SK-N-SH treated with all-trans-retinoic acid at 6 μM for 48 hours (cell line): Measurements from ENCODE around the gene SLC25A28.
"Not testable (repeated sequence)": the region's sequence is repeated elsewhere in the genome, so short reads cannot be mapped to it uniquely, and the experiment has no call there.

Source experiments
- ATAC-seq: fragments of 200-7000 bp; cut with Tn5 transposase; 3 replicates; pipeline ENCODE4 v1.9.1; 2020; ENCODE audit warnings: mild to moderate bottlenecking, moderate library complexity
- ARNTL ChIP-seq: fragments of 450-650 bp; formaldehyde crosslinking; IDR thresholded peaks from 2 replicates; pipeline ENCODE4 v1.5.0; 2020; ENCODE audit warnings: low read depth, mild to moderate bottlenecking, moderate library complexity, borderline replicate concordance
- BACH2 ChIP-seq: fragments of 250-450 bp; sonication (Bioruptor Pico); IDR thresholded peaks from 2 replicates; pipeline ENCODE4 v1.9.0; 2021; ENCODE audit warnings: mild to moderate bottlenecking, borderline replicate concordance
- ESRRG ChIP-seq: fragments of 250-450 bp; sonication (Bioruptor Pico); IDR thresholded peaks from 2 replicates; pipeline ENCODE4 v1.6.1; 2021; ENCODE audit warnings: mild to moderate bottlenecking
- GLIS3 ChIP-seq: fragments of 250-450 bp; sonication (Bioruptor Pico); IDR thresholded peaks from 2 replicates; pipeline ENCODE4 v1.5.0; 2020; ENCODE audit warnings: mild to moderate bottlenecking, moderate library complexity
- ISL1 ChIP-seq: fragments of 250-450 bp; sonication (Bioruptor Pico); IDR thresholded peaks from 2 replicates; pipeline ENCODE4 v2.1.2; 2022; ENCODE audit warnings: mild to moderate bottlenecking, moderate library complexity
- OSR1 ChIP-seq: fragments of 250-450 bp; sonication (Bioruptor Pico); IDR thresholded peaks from 2 replicates; pipeline ENCODE4 v1.8.0; 2022; ENCODE audit warnings: moderate library complexity, mild to moderate bottlenecking, inconsistent platforms
- RARB ChIP-seq: fragments of 250-450 bp; sonication (Bioruptor Pico); IDR thresholded peaks from 2 replicates; pipeline ENCODE4 v1.8.0; 2021; ENCODE audit warnings: mild to moderate bottlenecking, moderate library complexity
- SNAI2 ChIP-seq: fragments of 250-450 bp; sonication (Bioruptor Pico); IDR thresholded peaks from 2 replicates; pipeline ENCODE4 v1.5.0; 2020; ENCODE audit warnings: mild to moderate bottlenecking, moderate library complexity
- TCF4 ChIP-seq: fragments of 250-450 bp; sonication (Bioruptor Pico); IDR thresholded peaks from 2 replicates; pipeline ENCODE4 v1.8.0; 2021; ENCODE audit warnings: mild to moderate bottlenecking, moderate library complexity, borderline replicate concordance
- TOX ChIP-seq: fragments of 250-450 bp; sonication (Bioruptor Pico); IDR thresholded peaks from 2 replicates; pipeline ENCODE4 v1.8.0; 2021; ENCODE audit warnings: mild to moderate bottlenecking, moderate library complexity, borderline replicate concordance
- TSHZ2 ChIP-seq: fragments of 250-450 bp; sonication (Bioruptor Pico); IDR thresholded peaks from 2 replicates; pipeline ENCODE4 v1.5.0; 2020; ENCODE audit warnings: mild to moderate bottlenecking, moderate library complexity
- ZC3H10 ChIP-seq: fragments of 250-450 bp; sonication (Bioruptor Pico); IDR thresholded peaks from 2 replicates; pipeline ENCODE4 v1.5.1; 2021; ENCODE audit warnings: mild to moderate bottlenecking, moderate library complexity
- ZFP3 ChIP-seq: fragments of 250-450 bp; sonication (Bioruptor Pico); IDR thresholded peaks from 2 replicates; pipeline ENCODE4 v1.5.0; 2020; ENCODE audit warnings: mild to moderate bottlenecking, moderate library complexity
- ZFP30 ChIP-seq: fragments of 450-650 bp; formaldehyde crosslinking; IDR thresholded peaks from 2 replicates; pipeline ENCODE4 v1.5.0; 2022; ENCODE audit warnings: mild to moderate bottlenecking, moderate library complexity
- ZNF565 ChIP-seq: fragments of 450-650 bp; formaldehyde crosslinking; conservative IDR thresholded peaks from 2 replicates; pipeline ENCODE4 v1.5.0; 2020; ENCODE audit warnings: low read depth, mild to moderate bottlenecking, moderate library complexity
- ZNF70 ChIP-seq: fragments of 450-650 bp; formaldehyde crosslinking; IDR thresholded peaks from 2 replicates; pipeline ENCODE4 v1.5.0; 2020; ENCODE audit warnings: mild to moderate bottlenecking, moderate library complexity
- ZNF8 ChIP-seq: fragments of 450-650 bp; formaldehyde crosslinking; IDR thresholded peaks from 2 replicates; pipeline ENCODE4 v1.5.0; 2020; ENCODE audit warnings: mild to moderate bottlenecking, moderate library complexity
- TF ChIP-seq, protein P1 (sequence below): fragments of 250-450 bp; sonication (Bioruptor Pico); IDR thresholded peaks from 2 replicates; pipeline ENCODE4 v1.8.0; 2021; ENCODE audit warnings: low read depth, mild to moderate bottlenecking, moderate library complexity, borderline replicate concordance
- TF ChIP-seq, protein P2 (sequence below): fragments of 250-450 bp; sonication (Bioruptor Pico); IDR thresholded peaks from 2 replicates; pipeline ENCODE4 v1.5.1; 2021; ENCODE audit warnings: mild to moderate bottlenecking, moderate library complexity

The SLC25A28 gene

DNA sequence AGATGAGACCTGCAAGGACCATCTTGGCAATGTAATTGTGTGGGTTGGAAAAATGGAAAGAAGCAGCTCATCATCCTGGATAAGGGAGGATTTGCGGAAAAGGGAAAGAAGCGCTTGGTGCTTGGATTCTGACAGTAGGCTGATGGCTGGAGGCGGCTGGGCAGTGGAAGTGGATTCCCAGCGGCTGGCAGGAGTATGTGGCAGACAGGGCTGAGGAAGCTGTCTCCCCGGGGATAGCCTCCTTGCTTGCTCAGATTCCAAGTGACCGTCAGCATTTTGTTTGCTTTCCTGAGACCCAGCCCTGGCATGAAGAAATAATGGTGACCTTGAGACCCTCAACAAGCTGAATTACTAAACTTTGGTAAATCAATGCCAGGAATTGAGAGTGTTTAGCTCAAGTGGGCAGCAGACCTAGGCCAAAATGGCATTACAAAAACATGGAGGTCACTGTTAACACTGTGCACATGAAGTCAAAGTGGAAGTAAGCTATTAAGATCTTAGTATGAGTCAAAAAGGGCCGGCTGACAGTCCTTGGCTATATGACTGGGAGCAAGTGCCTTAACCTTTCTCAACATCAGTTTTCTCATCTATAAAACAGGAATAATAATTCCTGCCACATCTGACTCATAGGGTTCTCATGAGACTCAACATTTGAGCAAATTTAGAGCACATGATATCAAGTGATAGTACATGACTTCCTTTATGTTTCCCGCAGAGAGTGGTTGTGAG lies 21.3 kb downstream of the SLC25A28 start:
- TF ChIP-seq ISL1 (CRISPR knock-in tag) (no peak), ZFP30 (CRISPR knock-in tag) (no peak), ARNTL (CRISPR knock-in tag) (no peak)
- no peak for ATAC-seq

DNA sequence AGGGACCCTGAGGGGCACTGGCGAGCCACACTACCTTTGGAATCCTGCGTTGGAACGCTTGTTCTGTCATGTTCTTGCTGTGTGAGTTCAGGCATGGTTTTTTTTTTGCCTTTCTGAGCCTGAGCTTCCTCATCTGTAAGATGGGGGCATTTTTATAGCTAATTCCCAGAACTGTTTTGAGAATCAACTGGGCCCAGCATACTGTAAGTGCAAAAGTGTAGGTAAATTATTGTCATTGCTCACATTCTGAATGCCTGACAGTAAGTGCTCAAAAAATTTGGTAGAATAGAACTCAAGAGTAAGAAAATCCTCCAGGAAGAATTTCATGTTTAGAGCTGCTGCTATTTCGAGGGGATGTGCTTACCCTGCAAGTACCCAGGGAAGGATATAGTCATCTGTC lies 22.2 kb downstream of the SLC25A28 start:
- ATAC-seq = no peak
- TF ChIP-seq ZNF565 (CRISPR knock-in tag) (no peak), ISL1 (CRISPR knock-in tag) (no peak), OSR1 (CRISPR knock-in tag) (no peak), TOX (CRISPR knock-in tag) (no peak), ZFP3 (CRISPR knock-in tag) (no peak), ESRRG (CRISPR knock-in tag) (no peak), ZNF8 (CRISPR knock-in tag) (no peak), ZNF70 (CRISPR knock-in tag) (no peak)

DNA sequence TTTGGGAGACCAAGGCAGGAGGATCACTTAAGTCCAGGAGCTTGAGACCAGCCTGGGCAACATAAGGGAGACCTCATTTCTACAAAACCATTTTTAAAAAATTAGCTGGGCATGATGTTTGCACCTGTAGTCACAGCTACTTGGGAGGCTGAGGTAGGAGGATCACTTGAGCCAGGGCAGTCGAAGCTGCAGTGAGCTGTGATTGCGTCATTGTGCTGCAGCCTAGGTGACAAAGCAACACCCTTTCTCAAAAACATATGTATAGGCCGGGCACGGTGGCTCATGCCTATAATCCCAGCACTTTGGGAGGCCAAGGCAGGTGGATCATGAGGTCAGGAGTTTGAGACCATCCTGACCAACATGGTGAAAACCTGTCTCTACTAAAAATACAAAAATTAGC lies 23.5 kb downstream of the SLC25A28 start:
- ATAC-seq = not testable (repeated sequence)

GRCh38 chr10:99595770-99596465 lies 24.3 kb downstream of the SLC25A28 start:
- ATAC-seq = no peak
- TF ChIP-seq BACH2 (no peak), TOX (CRISPR knock-in tag) (no peak), ZC3H10 (CRISPR knock-in tag) (no peak), ISL1 (CRISPR knock-in tag) (no peak), RARB (no peak), TSHZ2 (CRISPR knock-in tag) (no peak)
- TF ChIP-seq, protein P1, sequence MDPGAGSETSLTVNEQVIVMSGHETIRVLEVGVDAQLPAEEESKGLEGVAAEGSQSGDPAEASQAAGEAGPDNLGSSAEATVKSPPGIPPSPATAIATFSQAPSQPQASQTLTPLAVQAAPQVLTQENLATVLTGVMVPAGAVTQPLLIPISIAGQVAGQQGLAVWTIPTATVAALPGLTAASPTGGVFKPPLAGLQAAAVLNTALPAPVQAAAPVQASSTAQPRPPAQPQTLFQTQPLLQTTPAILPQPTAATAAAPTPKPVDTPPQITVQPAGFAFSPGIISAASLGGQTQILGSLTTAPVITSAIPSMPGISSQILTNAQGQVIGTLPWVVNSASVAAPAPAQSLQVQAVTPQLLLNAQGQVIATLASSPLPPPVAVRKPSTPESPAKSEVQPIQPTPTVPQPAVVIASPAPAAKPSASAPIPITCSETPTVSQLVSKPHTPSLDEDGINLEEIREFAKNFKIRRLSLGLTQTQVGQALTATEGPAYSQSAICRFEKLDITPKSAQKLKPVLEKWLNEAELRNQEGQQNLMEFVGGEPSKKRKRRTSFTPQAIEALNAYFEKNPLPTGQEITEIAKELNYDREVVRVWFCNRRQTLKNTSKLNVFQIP (CRISPR knock-in tag) = no peak

- TF ChIP-seq ZFP30 (CRISPR knock-in tag) (no peak), OSR1 (CRISPR knock-in tag) (no peak), TOX (CRISPR knock-in tag) (no peak), RARB (no peak), ARNTL (CRISPR knock-in tag) (no peak), ZNF565 (CRISPR knock-in tag) (no peak), TSHZ2 (CRISPR knock-in tag) (no peak), TCF4 (CRISPR knock-in tag) (no peak), GLIS3 (CRISPR knock-in tag) (no peak), ZFP3 (CRISPR knock-in tag) (no peak), ISL1 (CRISPR knock-in tag) (no peak), ESRRG (CRISPR knock-in tag) (no peak), SNAI2 (CRISPR knock-in tag) (no peak)
- TF ChIP-seq, protein P2, sequence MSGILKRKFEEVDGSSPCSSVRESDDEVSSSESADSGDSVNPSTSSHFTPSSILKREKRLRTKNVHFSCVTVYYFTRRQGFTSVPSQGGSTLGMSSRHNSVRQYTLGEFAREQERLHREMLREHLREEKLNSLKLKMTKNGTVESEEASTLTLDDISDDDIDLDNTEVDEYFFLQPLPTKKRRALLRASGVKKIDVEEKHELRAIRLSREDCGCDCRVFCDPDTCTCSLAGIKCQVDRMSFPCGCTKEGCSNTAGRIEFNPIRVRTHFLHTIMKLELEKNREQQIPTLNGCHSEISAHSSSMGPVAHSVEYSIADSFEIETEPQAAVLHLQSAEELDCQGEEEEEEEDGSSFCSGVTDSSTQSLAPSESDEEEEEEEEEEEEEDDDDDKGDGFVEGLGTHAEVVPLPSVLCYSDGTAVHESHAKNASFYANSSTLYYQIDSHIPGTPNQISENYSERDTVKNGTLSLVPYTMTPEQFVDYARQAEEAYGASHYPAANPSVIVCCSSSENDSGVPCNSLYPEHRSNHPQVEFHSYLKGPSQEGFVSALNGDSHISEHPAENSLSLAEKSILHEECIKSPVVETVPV = no peak
- TF ChIP-seq, protein P1 (CRISPR knock-in tag) = no peak
- TF ChIP-seq, all 23 proteins: peak for 0
- ATAC-seq = no peak
Measured at GRCh38 chr10:99595236-99595635, 25.0 kb downstream of the SLC25A28 start.
